Tibial nerve (tissue), 4 donors: ENCODE data around the gene RELCH.

Experiments
- EP300 ChIP-seq, 2 donors: sonication (generic); formaldehyde crosslinking; IDR thresholded peaks; one replicate each; pipeline ENCODE4 v1.6.1; 2017; ENCODE audit warnings: antibody characterized with exemption in 2 of 2, mild to moderate bottlenecking in 1 of 2
- POLR2A ChIP-seq, 2 donors: fragments of 450-650 bp; IDR thresholded peaks; one replicate each; pipeline ENCODE4 v1.6.1; 2017; ENCODE audit warnings: antibody characterized with exemption in 2 of 2, mild to moderate bottlenecking in 2 of 2, moderate library complexity in 2 of 2
- TF ChIP-seq, protein P1 (sequence below), 5 experiments: fragments of 200-600 bp in 3 of 5; fragments of 450-650 bp in 2 of 5; sonication (generic) in 3 of 5; IDR thresholded peaks; one replicate each; pipeline ENCODE4 v1.5.1; 2016 to 2019; ENCODE audit warnings: antibody characterized with exemption in 5 of 5, mild to moderate bottlenecking in 3 of 5, moderate library complexity in 2 of 5

DNA sequence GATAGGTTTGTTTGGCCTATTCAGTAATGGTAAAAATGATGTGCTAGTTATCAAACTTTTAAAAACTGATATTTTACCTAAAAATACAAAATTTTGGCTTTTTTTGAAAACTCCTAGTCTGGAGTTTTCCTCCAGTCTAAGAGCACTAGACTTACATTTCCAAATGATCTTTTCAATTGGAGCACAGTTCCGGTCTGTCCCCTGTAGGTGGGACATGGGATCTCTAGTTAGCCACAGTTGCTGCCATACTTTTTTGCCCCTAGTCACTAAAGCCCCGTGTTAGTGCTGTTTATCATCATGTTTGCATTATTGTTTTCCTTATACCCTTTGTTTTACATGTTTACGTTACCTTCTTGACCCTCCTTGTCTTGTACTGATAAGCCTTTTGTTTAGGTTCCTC, 52.4 kb downstream of the RELCH start:
- TF ChIP-seq, protein P1, sequence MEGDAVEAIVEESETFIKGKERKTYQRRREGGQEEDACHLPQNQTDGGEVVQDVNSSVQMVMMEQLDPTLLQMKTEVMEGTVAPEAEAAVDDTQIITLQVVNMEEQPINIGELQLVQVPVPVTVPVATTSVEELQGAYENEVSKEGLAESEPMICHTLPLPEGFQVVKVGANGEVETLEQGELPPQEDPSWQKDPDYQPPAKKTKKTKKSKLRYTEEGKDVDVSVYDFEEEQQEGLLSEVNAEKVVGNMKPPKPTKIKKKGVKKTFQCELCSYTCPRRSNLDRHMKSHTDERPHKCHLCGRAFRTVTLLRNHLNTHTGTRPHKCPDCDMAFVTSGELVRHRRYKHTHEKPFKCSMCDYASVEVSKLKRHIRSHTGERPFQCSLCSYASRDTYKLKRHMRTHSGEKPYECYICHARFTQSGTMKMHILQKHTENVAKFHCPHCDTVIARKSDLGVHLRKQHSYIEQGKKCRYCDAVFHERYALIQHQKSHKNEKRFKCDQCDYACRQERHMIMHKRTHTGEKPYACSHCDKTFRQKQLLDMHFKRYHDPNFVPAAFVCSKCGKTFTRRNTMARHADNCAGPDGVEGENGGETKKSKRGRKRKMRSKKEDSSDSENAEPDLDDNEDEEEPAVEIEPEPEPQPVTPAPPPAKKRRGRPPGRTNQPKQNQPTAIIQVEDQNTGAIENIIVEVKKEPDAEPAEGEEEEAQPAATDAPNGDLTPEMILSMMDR (IDR thresholded peaks at IDR 0.05): no peak
- TF ChIP-seq POLR2A (IDR thresholded peaks at IDR 0.05): no peak
- TF ChIP-seq EP300 (IDR thresholded peaks at IDR 0.05): no peak
